22Rv1 (cell line): ENCODE results near the gene IRS2.

Experiments used
- H3K27ac ChIP-seq: fragments of 450-650 bp; 2 replicates; pipeline ENCODE4 v1.5.1; 2017
- ZFX ChIP-seq: fragments of 450-650 bp; IDR thresholded peaks from 2 replicates; pipeline ENCODE4 v1.6.1; 2017; ENCODE audit warnings: antibody characterized with exemption, borderline replicate concordance
- TF ChIP-seq, protein P1 (sequence below): fragments of 450-650 bp; IDR thresholded peaks from 2 replicates; pipeline ENCODE4 v1.5.1; 2017; ENCODE audit warnings: mild to moderate bottlenecking

The IRS2 gene

DNA sequence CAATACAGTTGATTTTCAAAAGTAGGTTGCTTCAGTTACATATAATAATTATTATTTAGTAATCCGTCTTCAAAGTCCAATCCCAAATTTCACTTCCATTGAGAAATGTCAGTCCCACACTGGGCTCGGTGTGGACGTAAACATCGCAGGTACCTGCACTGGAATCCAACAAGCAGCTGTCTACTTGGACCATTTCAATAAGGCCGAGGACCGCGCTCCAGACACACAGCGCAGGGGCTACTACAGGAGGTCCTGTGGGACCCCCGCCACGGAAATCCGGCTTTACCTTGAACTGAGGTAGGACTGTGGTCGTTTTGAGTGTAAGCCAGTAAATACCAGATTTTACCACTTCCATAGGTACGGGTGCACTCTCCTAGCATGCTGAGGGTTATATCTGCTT is 30.8 kb downstream of the IRS2 start:
- TF ChIP-seq, protein P1, sequence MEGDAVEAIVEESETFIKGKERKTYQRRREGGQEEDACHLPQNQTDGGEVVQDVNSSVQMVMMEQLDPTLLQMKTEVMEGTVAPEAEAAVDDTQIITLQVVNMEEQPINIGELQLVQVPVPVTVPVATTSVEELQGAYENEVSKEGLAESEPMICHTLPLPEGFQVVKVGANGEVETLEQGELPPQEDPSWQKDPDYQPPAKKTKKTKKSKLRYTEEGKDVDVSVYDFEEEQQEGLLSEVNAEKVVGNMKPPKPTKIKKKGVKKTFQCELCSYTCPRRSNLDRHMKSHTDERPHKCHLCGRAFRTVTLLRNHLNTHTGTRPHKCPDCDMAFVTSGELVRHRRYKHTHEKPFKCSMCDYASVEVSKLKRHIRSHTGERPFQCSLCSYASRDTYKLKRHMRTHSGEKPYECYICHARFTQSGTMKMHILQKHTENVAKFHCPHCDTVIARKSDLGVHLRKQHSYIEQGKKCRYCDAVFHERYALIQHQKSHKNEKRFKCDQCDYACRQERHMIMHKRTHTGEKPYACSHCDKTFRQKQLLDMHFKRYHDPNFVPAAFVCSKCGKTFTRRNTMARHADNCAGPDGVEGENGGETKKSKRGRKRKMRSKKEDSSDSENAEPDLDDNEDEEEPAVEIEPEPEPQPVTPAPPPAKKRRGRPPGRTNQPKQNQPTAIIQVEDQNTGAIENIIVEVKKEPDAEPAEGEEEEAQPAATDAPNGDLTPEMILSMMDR, result no peak
- no peak for TF ChIP-seq ZFX
- H3K27ac ChIP-seq, result peak overlapping the region; percentile 19; the same call in 1 of the 2 replicates

DNA sequence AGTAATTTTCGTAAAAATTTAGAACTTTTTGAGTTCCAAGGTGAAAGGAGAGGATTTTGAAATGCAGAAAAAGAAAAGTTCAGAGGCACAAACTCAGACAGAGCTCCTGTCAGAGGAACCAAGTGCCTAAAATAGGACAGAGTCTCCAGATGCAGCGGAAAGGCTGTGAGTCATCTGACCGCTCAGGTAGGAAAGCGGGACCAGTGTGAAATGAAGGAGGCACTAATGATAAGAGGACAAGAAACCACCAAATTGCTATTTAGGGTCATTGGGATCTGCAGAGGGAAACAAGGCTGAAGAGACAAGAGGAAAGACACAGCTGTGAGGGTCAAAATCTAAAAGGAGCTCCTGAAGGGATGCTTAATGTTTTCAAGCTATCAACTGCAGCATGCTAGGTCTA is 34.9 kb downstream of the IRS2 start:
- TF ChIP-seq ZFX, result no peak
- TF ChIP-seq, protein P1, result no peak
- H3K27ac ChIP-seq, result peak overlapping the region; percentile 36

DNA sequence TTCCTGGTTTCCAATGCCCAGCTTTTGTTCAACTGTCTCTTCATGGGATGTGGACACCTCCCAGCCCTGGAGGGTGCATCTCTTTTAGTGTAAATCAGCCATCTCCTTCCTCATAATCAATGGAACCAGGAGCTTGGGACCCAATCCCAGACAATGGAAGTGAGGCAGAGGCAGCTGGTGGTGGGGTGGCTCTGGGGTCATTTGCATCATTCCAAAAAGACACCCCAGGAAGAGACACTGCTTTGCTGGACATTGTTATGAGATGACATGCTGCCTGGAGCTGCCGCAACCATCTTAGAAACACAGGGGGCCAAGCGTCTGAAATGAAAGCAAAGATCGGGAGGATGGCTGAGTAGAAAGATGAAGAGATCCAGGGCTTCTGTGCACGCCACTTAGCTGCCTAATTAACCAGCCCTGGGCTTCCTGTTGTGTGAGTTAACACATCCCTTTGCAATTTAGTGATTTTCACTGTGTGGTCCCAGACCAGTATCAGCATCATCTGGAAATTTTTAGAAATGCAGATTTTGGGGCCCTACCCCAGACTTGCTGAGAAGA is 36.1 kb downstream of the IRS2 start:
- peak overlapping the region; percentile 36 for H3K27ac ChIP-seq
- no peak for TF ChIP-seq ZFX
- TF ChIP-seq, protein P1, result no peak

DNA sequence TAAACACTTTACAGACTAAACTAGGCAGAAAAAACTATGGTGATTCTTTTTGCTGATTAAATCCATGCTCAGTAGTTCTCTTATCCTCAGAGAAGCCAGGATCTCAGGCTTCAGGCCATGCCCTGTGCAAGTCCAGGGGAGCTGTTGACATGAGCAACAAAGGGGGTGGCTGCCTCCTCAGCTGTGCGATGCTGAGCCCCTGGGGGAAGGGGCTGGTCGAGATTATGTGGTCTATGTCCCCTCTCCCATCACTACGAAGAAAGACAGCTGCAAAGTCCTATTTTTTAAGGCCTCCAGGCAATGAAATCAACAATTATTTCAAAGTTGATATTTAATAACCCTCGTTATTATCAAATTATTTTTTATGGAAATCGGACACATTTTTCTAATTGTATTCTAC is 37.0 kb downstream of the IRS2 start:
- TF ChIP-seq, protein P1, result no peak
- no peak for TF ChIP-seq ZFX
- H3K27ac ChIP-seq, result peak overlapping the region; percentile 36

DNA sequence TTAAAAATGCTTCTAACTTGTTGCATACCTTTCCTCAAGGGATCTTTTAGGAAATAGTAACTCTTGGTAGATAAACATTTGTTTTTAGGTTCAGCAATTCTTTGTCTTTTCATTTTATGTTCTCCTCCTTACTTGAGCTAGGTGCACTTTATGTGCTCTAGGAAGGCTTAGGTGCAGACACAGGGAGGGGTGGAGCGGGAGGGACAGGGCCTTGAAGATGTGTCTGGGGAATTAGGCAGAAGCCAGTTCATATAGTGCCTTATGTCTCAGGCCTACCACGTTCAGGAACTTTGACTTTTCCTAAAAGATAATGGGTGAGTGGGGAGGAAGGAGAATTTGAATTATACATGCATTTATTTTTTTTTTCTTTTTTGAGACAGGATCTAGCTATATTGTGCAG is 37.7 kb downstream of the IRS2 start:
- TF ChIP-seq ZFX, result no peak
- TF ChIP-seq, protein P1, result no peak

DNA sequence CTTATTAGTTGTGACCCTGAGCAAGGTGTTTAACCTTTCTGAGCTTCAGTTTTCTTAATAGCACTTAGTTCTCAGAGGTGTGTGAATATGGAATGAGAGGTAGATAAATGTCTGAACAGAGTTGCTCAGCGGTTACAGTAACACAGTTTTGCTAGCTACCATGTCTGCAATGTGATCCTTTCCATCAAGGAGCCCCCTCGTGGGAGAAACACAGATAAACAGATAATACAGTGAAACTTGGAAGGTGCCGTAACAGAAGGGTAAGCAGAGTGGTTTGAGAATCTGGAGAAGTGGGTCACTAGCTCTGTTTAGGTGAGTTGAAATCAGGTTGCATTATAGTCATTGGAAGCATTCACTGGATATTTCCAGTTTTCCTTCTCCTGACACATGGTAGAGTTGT is 38.9 kb downstream of the IRS2 start:
- H3K27ac ChIP-seq, result no peak overlapping the region
- TF ChIP-seq ZFX, result no peak
- TF ChIP-seq, protein P1, result no peak

More for the DNA sequence above, 37.7 kb downstream of the IRS2 start:
- peak overlapping the region; percentile 36 for H3K27ac ChIP-seq

DNA sequence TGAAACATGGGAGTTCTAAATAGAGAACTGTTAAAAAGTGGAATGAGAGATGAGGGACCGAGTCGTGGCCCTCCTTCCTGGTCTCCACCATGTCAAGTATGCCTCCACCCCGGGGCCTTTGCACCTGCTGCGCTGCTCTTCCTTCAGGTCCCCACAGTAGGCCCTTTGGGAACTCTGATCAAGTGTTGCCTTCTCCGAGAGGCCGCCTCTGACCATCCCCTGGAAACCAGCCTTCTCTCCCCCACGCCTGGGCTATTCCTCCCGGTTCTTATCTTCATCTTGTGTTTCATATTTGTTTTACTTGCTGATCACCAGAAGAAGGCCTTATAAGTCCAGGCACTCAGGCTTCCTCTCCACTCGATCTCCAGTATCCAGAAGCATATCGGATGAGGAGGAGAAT is 40.0 kb downstream of the IRS2 start:
- no peak overlapping the region for H3K27ac ChIP-seq
- TF ChIP-seq, protein P1, result no peak
